HepG2 (cell line): ENCODE data around the gene NRL. TPM values are rescaled to one million over a fixed set of nuclear protein-coding genes. Genes with fewer than 3 reads are reported as not detected.
A peak's percentile ranks its signal among the peaks of the same experiment; 100 is the strongest.

Experiments used
- ATAC-seq: fragments of 200-7000 bp; cut with Tn5 transposase; 3 replicates; pipeline ENCODE4 v1.9.1; 2020; ENCODE audit warnings: mild to moderate bottlenecking, moderate library complexity
- BruUV-seq: library from RNA; stranded (reverse); fragments of 400-500 nt; replicated peaks from 2 replicates; lab custom pipeline; 2021; lab: Mats Ljungman, UMichigan
- CTCF ChIA-PET: fragments of 300-600 bp; formaldehyde crosslinking; extraction: SDS; loops from one replicate; lab custom pipeline; 2021; ENCODE audit warnings: low total read pairs, inconsistent platforms, low intra/inter-chr PET ratio; lab: Yijun Ruan, JAX
- POLR2A ChIA-PET: fragments of 350-600 bp; sonication (Branson Sonifier 250); formaldehyde crosslinking; loops from one replicate; lab custom pipeline; 2020; ENCODE audit warnings: antibody characterized with exemption, inconsistent platforms; lab: Yijun Ruan, JAX
- DNase-seq: peaks from one replicate; pipeline ENCODE4 v3.0.0-alpha.2; 2015; ENCODE audit warnings: low spot score
- FAIRE-seq: peaks from 3 replicates; lab custom pipeline; 2011; peaks lifted over from hg19 to GRCh38; lab: Jason Lieb, UNC
- H2AFZ ChIP-seq: one replicate; pipeline ENCODE4 v1.6.1; 2011; ENCODE audit warnings: low read length, inconsistent platforms
- H3K27ac ChIP-seq: fragments of 300-600 bp; 3 replicates; pipeline ENCODE4 v1.8.0; 2011; ENCODE audit warnings: mixed run types, mild to moderate bottlenecking, mixed read lengths, low read length, inconsistent platforms; ENCODE audit not compliant: insufficient read depth; ENCODE audit errors: extremely low read length
- H3K27me3 ChIP-seq, 2 experiments: fragments of 200-600 bp in 1 of 2; 2 replicates in 1 of 2; 3 replicates in 1 of 2; pipeline versions ENCODE4 v1.6.0 to v1.8.0; 2011; ENCODE audit warnings: low read length in 2 of 2, mild to moderate bottlenecking in 2 of 2, moderate library complexity in 2 of 2, inconsistent platforms in 1 of 2; ENCODE audit not compliant: insufficient read depth in 2 of 2, control insufficient read depth in 1 of 2
- H3K36me3 ChIP-seq, 2 experiments: fragments of 200-600 bp in 1 of 2; replicated peaks in 1 of 2; 2 replicates in 1 of 2; 3 replicates in 1 of 2; pipeline versions ENCODE4 v1.5.1 to v1.8.0; 2011; ENCODE audit warnings: low read length in 2 of 2, inconsistent platforms in 1 of 2; ENCODE audit not compliant: insufficient read depth in 2 of 2, control insufficient read depth in 1 of 2
- H3K4me1 ChIP-seq: 2 replicates; pipeline ENCODE4 v1.5.1; 2012; ENCODE audit warnings: low read length, inconsistent platforms; ENCODE audit not compliant: insufficient read depth
- H3K4me2 ChIP-seq: 2 replicates; pipeline ENCODE4 v1.6.0; 2011; ENCODE audit warnings: low read depth, low read length, inconsistent platforms
- H3K4me3 ChIP-seq, 3 experiments: fragments of 200-600 bp in 1 of 3; sonication (generic), shearing (Covaris generic) in 1 of 3; replicated peaks in 1 of 3; 2 replicates each; pipeline ENCODE4 v1.5.1; 2011 to 2016; ENCODE audit warnings: low read length in 3 of 3, inconsistent platforms in 2 of 3, low read depth in 2 of 3, mild to moderate bottlenecking in 2 of 3, control low read depth in 1 of 3, mixed read lengths in 1 of 3; ENCODE audit not compliant: insufficient read depth in 1 of 3
- H3K79me2 ChIP-seq: one replicate; pipeline ENCODE4 v1.6.1; 2011; ENCODE audit warnings: low read length, inconsistent platforms; ENCODE audit not compliant: insufficient read depth
- H3K9ac ChIP-seq: 2 replicates; pipeline ENCODE4 v1.6.0; 2011; ENCODE audit warnings: mild to moderate bottlenecking, low read depth, low read length, inconsistent platforms; ENCODE audit not compliant: insufficient read depth
- H3K9me3 ChIP-seq: 2 replicates; pipeline ENCODE4 v1.5.1; 2012; ENCODE audit warnings: mild to moderate bottlenecking, low read length
- H4K20me1 ChIP-seq: 2 replicates; pipeline ENCODE4 v1.6.0; 2011; ENCODE audit warnings: inconsistent platforms, mild to moderate bottlenecking, low read length, moderate library complexity; ENCODE audit not compliant: insufficient read depth
- CENPX ChIP-seq: sonication (generic); formaldehyde crosslinking; IDR thresholded peaks from 2 replicates; pipeline ENCODE4 v1.9.0; 2021; ENCODE audit warnings: mild to moderate bottlenecking, missing genetic modification reagents, moderate library complexity
- DPF2 ChIP-seq: sonication (generic); formaldehyde crosslinking; IDR thresholded peaks from 2 replicates; pipeline ENCODE4 v1.4.0; 2020; ENCODE audit warnings: mild to moderate bottlenecking, low read depth, missing genetic modification reagents, borderline replicate concordance
- HIVEP1 ChIP-seq: sonication (generic); formaldehyde crosslinking; IDR thresholded peaks from 2 replicates; pipeline ENCODE4 v1.4.0; 2020; ENCODE audit warnings: mild to moderate bottlenecking, missing genetic modification reagents
- HNRNPLL ChIP-seq: fragments of 200-400 bp; formaldehyde crosslinking; IDR thresholded peaks from 2 replicates; pipeline ENCODE4 v1.6.1; 2017; ENCODE audit warnings: mild to moderate bottlenecking, low read depth, low read length; ENCODE audit not compliant: poor library complexity, severe bottlenecking
- JUND ChIP-seq: sonication (generic); formaldehyde crosslinking; IDR thresholded peaks from 2 replicates; pipeline ENCODE4 v1.8.0; 2022; ENCODE audit warnings: mild to moderate bottlenecking, missing genetic modification reagents
- KAT8 ChIP-seq: IDR thresholded peaks from 2 replicates; pipeline ENCODE4 v1.6.1; 2016; ENCODE audit warnings: missing genetic modification reagents, missing compliant biosample characterization
- MLX ChIP-seq: IDR thresholded peaks from 2 replicates; pipeline ENCODE4 v1.6.1; 2016
- NRL ChIP-seq: sonication (generic); formaldehyde crosslinking; IDR thresholded peaks from 2 replicates; pipeline ENCODE4 v1.5.0; 2020; ENCODE audit warnings: missing genetic modification reagents, mild to moderate bottlenecking, moderate library complexity, borderline replicate concordance
- REXO4 ChIP-seq: sonication (generic); formaldehyde crosslinking; IDR thresholded peaks from 2 replicates; pipeline ENCODE4 v1.8.0; 2022; ENCODE audit warnings: missing genetic modification reagents, mild to moderate bottlenecking, borderline replicate concordance
- SRY ChIP-seq: sonication (generic); formaldehyde crosslinking; IDR thresholded peaks from 2 replicates; pipeline ENCODE4 v1.8.0; 2022; ENCODE audit warnings: mild to moderate bottlenecking, missing genetic modification reagents
- ZNF543 ChIP-seq: sonication (generic); formaldehyde crosslinking; IDR thresholded peaks from 2 replicates; pipeline ENCODE4 v1.4.0; 2020; ENCODE audit warnings: mild to moderate bottlenecking, missing genetic modification reagents
- ZNF605 ChIP-seq: sonication (generic); formaldehyde crosslinking; IDR thresholded peaks from 2 replicates; pipeline ENCODE4 v1.8.0; 2022; ENCODE audit warnings: mild to moderate bottlenecking, missing genetic modification reagents
- ZSCAN21 ChIP-seq: sonication (generic); formaldehyde crosslinking; IDR thresholded peaks from 2 replicates; pipeline ENCODE4 v1.8.0; 2022; ENCODE audit warnings: mild to moderate bottlenecking, missing genetic modification reagents, moderate library complexity, borderline replicate concordance
- ZSCAN9 ChIP-seq: IDR thresholded peaks from 2 replicates; pipeline ENCODE4 v1.6.1; 2016; ENCODE audit warnings: borderline replicate concordance
- WGBS: methylation state at CpG from one replicate; pipeline ENCODE4 v1.1.6; 2017; ENCODE audit warnings: low lambda C conversion rate; 5-methylcytosine and 5-hydroxymethylcytosine counted together
- in situ Hi-C: cut with HindIII; loops from 2 replicates; pipeline ENCODE4 v1.10.0; 2017; ENCODE audit warnings: low pct_unique_long_range_greater_than_20kb; ENCODE audit not compliant: extremely low pct_ligation_motif_present
- intact Hi-C: fragments of 100-400 bp; cut with micrococcal nuclease; formaldehyde crosslinking; loops from one replicate; pipeline ENCODE4 v1.10.0; 2022; ENCODE audit not compliant: unreplicated experiment
- polyA plus RNA-seq, 8 experiments: library from polyadenylated mRNA; depleted of rRNA in 3 of 8; stranded (reverse) in 7 of 8; unstranded in 1 of 8; fragments of >200 nt; fragmentation: Illumina TruSeq in 4 of 8; extraction: Trizol in 4 of 8; gene quantifications; 2 replicates each; pipeline versions ENCODE4 v1.2.1 to v1.2.3, GENCODE V29; 2011 to 2016; ENCODE audit warnings: low read depth in 4 of 8, missing spikeins in 1 of 8, mixed read lengths in 1 of 8; ENCODE audit not compliant: insufficient read depth in 1 of 8
- total RNA-seq, 5 experiments: library from RNA; depleted of rRNA; stranded (reverse); fragments of >200 nt; fragmentation: Illumina TruSeq; extraction: Trizol; gene quantifications; 2 replicates each; pipeline ENCODE4 v1.2.3, GENCODE V29; 2016; ENCODE audit warnings: low read depth in 1 of 5
- TF ChIP-seq, protein P1 (sequence below): sonication (generic); formaldehyde crosslinking; IDR thresholded peaks from 2 replicates; pipeline ENCODE4 v1.5.1; 2020; ENCODE audit warnings: mild to moderate bottlenecking, missing genetic modification reagents, borderline replicate concordance
- TF ChIP-seq, protein P2 (sequence below): sonication (generic); formaldehyde crosslinking; IDR thresholded peaks from 2 replicates; pipeline ENCODE4 v1.5.0; 2020; ENCODE audit warnings: mild to moderate bottlenecking, missing genetic modification reagents, borderline replicate concordance

NRL gene
- total and polyA plus RNA-seq, 2 of the 13 experiments (the other 11 are each of a cell fraction or from before 2014, with no cell fraction given) = 2.5 to 4.7 TPM

DNA sequence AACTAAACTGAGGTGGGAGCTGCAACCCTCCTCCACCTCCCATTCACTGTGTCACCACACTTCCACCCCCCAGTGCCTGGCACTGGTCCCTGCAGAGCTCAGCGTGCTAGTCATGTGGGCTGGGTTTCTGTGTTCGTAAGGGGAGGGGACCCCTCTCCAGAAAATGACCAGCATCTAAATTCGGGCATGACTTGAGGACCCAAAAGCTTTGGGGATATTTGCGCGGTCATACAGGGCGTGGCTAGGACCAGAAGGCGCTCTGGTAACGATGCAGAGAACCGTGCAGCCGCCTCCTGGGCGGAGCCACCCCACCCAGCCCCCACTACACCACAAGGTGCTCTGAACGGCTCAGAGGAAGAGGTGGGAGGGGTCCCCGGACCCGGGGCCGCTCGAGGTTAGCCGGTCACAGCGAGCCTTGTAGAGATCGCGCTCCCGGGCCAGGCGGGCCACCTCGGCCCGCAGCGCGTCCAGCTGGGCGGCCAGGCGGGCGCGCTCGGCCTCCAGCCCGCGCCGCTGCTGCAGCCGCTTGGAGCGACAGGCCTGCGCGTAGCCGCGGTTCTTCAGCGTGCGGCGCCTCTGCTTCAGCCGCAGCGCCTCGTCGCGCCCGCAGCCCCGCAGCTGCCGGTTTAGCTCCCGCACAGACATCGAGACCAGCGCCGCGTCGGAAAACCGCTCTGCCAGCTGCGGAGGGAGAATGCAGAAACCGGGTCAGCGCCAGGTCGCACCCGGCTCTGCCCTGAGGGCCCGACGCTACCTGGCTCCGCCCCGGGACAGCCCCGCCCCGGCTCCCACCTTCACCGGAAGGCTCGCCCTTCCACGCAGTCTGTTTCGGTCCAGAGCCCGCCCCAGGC is 33.6 kb downstream of the NRL start (continued):
- peak; percentile 72 for TF ChIP-seq HNRNPLL
- TF ChIP-seq, all 625 proteins: peak for 219

DNA sequence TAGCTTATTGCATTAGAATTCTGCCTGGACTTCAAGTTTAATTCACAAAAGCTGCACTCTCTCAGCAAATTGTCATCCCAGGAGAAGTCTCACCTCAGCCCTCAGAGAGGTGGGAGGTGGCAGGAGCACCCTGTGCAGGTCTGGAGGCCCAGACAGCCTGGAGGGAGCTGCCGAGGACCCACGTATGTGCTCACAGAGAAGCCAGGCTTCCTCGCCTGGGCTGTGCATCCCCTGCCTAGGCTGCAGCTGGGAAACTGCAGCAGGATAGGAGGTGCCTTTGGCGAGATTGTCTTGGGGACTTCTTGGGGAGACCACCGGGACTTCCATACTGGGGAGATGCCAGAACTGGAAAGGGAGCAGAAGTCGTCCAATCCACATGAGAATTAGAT is 34.6 kb downstream of the NRL start:
- H4K20me1 ChIP-seq = no peaks in the 10 kb centered on the region
- in situ Hi-C loops (no loop called here), intact Hi-C loops (no loop called here)
- H3K27me3 ChIP-seq = peaks cover 17 to 77% of the 10 kb centered on the region in 2 experiments
- no peaks in the 10 kb centered on the region for H3K79me2 ChIP-seq
- no peak overlapping the region for H3K9ac ChIP-seq
- BruUV-seq = no TSS peak
- H3K4me1 ChIP-seq = peaks cover 32% of the 10 kb centered on the region
- CTCF ChIA-PET = interaction anchor here (0.9 kb wide), 1 partner anchor 22 kb away, joined by 3 read pairs; no protein-coding TSS in a partner anchor
- no peak overlapping the region for H3K4me3 ChIP-seq
- FAIRE-seq (no peak), DNase-seq (no peak), ATAC-seq (no peak)
- H3K4me2 ChIP-seq = no peak overlapping the region
- H3K36me3 ChIP-seq = no peaks in the 10 kb centered on the region
- no peaks in the 10 kb centered on the region for H3K9me3 ChIP-seq
- no peak overlapping the region for H3K27ac ChIP-seq
- POLR2A ChIA-PET = interaction anchor here (1.1 to 4.9 kb wide), 16 partner anchors 10 to 163 kb away, joined by 4 to 131 read pairs (median 6); partner anchors contain the start of genes CARMIL3, CHMP4A, DCAF11 and EMC9
- WGBS = 40% methylated on average over 6 of the region's 6 CpGs
- H2AFZ ChIP-seq = no peak overlapping the region
- TF ChIP-seq CENPX (CRISPR knock-in tag) (no peak), NRL (CRISPR knock-in tag) (no peak), REXO4 (CRISPR knock-in tag) (0 out of 2 replicates have a peak, but pooled peaks have one; percentile 7), KAT8 (CRISPR knock-in tag) (no peak), MLX (CRISPR knock-in tag) (no peak), SRY (no peak), ZNF605 (CRISPR knock-in tag) (no peak), ZSCAN9 (CRISPR knock-in tag) (no peak), DPF2 (CRISPR knock-in tag) (no peak), ZNF543 (CRISPR knock-in tag) (no peak), HIVEP1 (0 out of 2 replicates have a peak, but pooled peaks have one; percentile 0), JUND (CRISPR knock-in tag) (no peak), ZSCAN21 (CRISPR knock-in tag) (no peak)
- TF ChIP-seq, protein P1, sequence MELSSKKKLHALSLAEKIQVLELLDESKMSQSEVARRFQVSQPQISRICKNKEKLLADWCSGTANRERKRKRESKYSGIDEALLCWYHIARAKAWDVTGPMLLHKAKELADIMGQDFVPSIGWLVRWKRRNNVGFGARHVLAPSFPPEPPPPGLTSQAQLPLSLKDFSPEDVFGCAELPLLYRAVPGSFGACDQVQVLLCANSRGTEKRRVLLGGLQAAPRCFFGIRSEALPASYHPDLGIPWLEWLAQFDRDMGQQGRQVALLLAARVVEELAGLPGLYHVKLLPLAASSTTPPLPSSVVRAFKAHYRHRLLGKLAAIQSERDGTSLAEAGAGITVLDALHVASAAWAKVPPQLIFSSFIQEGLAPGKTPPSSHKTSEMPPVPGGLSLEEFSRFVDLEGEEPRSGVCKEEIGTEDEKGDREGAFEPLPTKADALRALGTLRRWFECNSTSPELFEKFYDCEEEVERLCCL = no peak
- TF ChIP-seq, protein P2, sequence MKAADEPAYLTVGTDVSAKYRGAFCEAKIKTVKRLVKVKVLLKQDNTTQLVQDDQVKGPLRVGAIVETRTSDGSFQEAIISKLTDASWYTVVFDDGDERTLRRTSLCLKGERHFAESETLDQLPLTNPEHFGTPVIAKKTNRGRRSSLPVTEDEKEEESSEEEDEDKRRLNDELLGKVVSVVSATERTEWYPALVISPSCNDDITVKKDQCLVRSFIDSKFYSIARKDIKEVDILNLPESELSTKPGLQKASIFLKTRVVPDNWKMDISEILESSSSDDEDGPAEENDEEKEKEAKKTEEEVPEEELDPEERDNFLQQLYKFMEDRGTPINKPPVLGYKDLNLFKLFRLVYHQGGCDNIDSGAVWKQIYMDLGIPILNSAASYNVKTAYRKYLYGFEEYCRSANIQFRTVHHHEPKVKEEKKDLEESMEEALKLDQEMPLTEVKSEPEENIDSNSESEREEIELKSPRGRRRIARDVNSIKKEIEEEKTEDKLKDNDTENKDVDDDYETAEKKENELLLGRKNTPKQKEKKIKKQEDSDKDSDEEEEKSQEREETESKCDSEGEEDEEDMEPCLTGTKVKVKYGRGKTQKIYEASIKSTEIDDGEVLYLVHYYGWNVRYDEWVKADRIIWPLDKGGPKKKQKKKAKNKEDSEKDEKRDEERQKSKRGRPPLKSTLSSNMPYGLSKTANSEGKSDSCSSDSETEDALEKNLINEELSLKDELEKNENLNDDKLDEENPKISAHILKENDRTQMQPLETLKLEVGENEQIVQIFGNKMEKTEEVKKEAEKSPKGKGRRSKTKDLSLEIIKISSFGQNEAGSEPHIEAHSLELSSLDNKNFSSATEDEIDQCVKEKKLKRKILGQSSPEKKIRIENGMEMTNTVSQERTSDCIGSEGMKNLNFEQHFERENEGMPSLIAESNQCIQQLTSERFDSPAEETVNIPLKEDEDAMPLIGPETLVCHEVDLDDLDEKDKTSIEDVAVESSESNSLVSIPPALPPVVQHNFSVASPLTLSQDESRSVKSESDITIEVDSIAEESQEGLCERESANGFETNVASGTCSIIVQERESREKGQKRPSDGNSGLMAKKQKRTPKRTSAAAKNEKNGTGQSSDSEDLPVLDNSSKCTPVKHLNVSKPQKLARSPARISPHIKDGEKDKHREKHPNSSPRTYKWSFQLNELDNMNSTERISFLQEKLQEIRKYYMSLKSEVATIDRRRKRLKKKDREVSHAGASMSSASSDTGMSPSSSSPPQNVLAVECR (CRISPR knock-in tag) = 0 out of 2 replicates have a peak, but pooled peaks have one; percentile 1
